IPS-20b (cell line): ENCODE measurements around the gene ANKRD6.
A peak's percentile ranks its signal among the peaks of the same experiment; 100 is the strongest.
"Not testable (repeated sequence)": the region's sequence is repeated elsewhere in the genome, so short reads cannot be mapped to it uniquely, and the experiment has no call there.

Experiments
- H3K27ac ChIP-seq: one replicate; pipeline ENCODE4 v1.5.1; 2013; ENCODE audit warnings: low read length
- H3K27me3 ChIP-seq: 2 replicates; pipeline ENCODE4 v1.6.1; 2013; ENCODE audit warnings: mild to moderate bottlenecking, low read length, inconsistent platforms; ENCODE audit not compliant: insufficient read depth
- H3K36me3 ChIP-seq: 2 replicates; pipeline ENCODE4 v1.6.1; 2013; ENCODE audit warnings: low read depth, mild to moderate bottlenecking, inconsistent platforms, low read length, moderate library complexity; ENCODE audit not compliant: insufficient read depth
- H3K4me1 ChIP-seq: 2 replicates; pipeline ENCODE4 v1.6.1; 2013; ENCODE audit warnings: mild to moderate bottlenecking, control low read depth, inconsistent platforms, low read length, moderate library complexity; ENCODE audit not compliant: insufficient read depth
- H3K4me3 ChIP-seq: 2 replicates; pipeline ENCODE4 v1.5.1; 2013; ENCODE audit warnings: mild to moderate bottlenecking, low read length, inconsistent platforms
- H3K9ac ChIP-seq: 2 replicates; pipeline ENCODE4 v1.6.1; 2013; ENCODE audit warnings: low read depth, mild to moderate bottlenecking, inconsistent platforms, low read length, moderate library complexity
- H3K9me3 ChIP-seq: 2 replicates; pipeline ENCODE4 v1.6.1; 2013; ENCODE audit warnings: mild to moderate bottlenecking, low read depth, low read length, inconsistent platforms; ENCODE audit not compliant: insufficient read depth

ANKRD6 gene

GRCh38 chr6:89432875-89433251 is at the start of gene ANKRD6:
ANKRD6 (plus strand) TSS chr6:89433152; CDS start chr6:89566977, 133,825 bp downstream.
- no peak within 1 kb of the TSS for H3K27ac ChIP-seq

DNA sequence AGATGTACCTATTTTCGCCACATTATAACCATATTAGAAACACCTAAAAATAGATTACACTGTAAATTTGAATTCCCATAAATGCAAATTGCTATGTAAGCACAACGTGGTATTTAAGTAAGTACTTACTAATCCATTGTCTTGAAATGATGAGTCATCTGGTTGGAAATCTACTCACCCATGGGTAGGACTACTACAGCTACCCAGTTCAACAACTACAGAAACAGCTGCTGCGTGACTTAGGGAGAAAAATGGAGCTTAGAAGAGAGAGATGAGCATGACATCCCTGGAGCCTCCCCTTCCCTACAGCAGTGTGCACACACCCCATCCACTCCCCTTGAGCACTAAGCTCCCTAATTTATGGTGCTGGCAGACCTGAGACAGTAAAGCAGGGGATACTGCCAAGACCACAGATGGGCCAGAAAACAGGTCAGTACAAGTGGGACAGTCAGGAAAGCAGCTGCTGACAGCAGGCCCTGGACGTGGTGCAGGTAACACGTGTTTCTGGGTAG is 47.7 kb upstream of the ANKRD6 start:
- H3K4me3 ChIP-seq: no peak overlapping the region
- H3K4me1 ChIP-seq: 0 out of 2 replicates have a peak, but pooled peaks cover 6% of the 10 kb centered on the region
- no peaks in the 10 kb centered on the region for H3K27me3 ChIP-seq
- no peak overlapping the region for H3K27ac ChIP-seq
- H3K9ac ChIP-seq: no peak overlapping the region
- no peaks in the 10 kb centered on the region for H3K36me3 ChIP-seq
- H3K9me3 ChIP-seq: no peaks in the 10 kb centered on the region

More at GRCh38 chr6:89432875-89433251, at the start of gene ANKRD6:
- Histone ChIP-seq H3K4me1 (peaks cover 7% of the 10 kb centered on the region; the same call in 1 of the 2 replicates), H3K27me3 (peaks cover 38% of the 10 kb centered on the region), H3K9ac (peak within 1 kb of the TSS; percentile 26; the same call in 1 of the 2 replicates), H3K4me3 (peak within 1 kb of the TSS; percentile 74), H3K9me3 (no peaks in the 10 kb centered on the region), H3K36me3 (no peaks in the 10 kb centered on the region)

DNA sequence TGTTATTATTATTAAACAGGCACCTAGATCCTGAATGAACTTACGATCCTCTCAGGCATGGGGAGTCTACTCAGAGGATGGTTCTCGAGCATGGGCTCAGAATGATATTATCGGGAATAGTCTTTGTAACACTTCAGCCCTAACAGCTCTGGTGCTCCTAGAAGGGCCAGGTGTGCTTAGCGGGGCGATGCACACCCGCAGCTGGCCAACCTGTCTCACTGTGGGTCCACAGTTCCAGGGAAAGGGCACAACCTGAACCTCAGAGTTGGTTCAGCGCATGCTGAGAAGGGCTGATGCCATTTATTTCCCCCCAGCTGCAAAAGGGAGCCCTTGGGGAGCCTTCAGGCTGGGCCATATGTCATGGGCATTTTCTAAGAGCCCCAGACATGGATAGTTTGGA is 47.1 kb upstream of the ANKRD6 start:
- Histone ChIP-seq H3K9ac (no peak overlapping the region), H3K27me3 (no peaks in the 10 kb centered on the region), H3K9me3 (no peaks in the 10 kb centered on the region), H3K4me1 (0 out of 2 replicates have a peak, but pooled peaks cover 6% of the 10 kb centered on the region), H3K27ac (no peak overlapping the region), H3K36me3 (no peaks in the 10 kb centered on the region), H3K4me3 (no peak overlapping the region)

- H3K27me3 ChIP-seq: no peaks in the 10 kb centered on the region
- no peak overlapping the region for H3K9ac ChIP-seq
- 0 out of 2 replicates have a peak, but pooled peaks cover 6% of the 10 kb centered on the region for H3K4me1 ChIP-seq
- no peak overlapping the region for H3K27ac ChIP-seq
- no peaks in the 10 kb centered on the region for H3K36me3 ChIP-seq
- H3K9me3 ChIP-seq: no peaks in the 10 kb centered on the region
- H3K4me3 ChIP-seq: no peak overlapping the region
These were observed 45.9 kb upstream of the ANKRD6 start for GRCh38 chr6:89386917-89387491.

DNA sequence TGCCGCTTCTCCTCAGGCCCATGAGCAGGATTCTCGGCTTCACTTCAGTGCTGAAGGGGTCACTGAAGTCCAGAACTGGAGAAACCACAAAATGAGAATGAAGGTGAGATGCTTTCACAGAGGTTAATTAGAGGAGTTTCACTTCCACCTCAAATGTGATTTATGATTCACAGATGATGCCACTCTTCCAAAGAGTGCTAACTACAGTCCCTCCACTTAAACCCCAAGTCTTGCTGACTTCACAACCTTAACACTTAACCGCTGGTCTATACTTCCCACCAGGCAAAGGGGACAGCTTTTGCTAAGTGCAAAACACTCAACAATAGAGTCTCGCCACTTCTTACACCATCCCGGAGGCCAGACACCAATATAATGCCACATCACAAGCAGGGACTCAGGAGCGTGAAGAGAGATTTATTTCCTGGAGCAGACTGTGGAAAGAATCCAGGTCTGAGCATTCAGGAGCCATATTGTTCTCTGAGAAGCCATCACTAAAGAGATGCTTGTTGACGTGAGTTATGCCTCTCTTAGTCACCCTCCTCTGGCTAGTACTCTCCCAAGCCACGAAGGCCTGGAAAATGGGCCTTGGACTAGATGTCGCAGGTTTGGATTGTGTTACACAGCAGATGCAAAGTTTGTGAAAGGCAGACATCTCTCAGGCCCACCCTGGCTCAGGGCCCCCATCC is 45.3 kb upstream of the ANKRD6 start:
- no peaks in the 10 kb centered on the region for H3K27me3 ChIP-seq
- no peak overlapping the region for H3K9ac ChIP-seq
- H3K36me3 ChIP-seq: no peaks in the 10 kb centered on the region
- H3K9me3 ChIP-seq: no peaks in the 10 kb centered on the region
- H3K27ac ChIP-seq: no peak overlapping the region
- H3K4me1 ChIP-seq: 0 out of 2 replicates have a peak, but pooled peaks cover 6% of the 10 kb centered on the region
- no peak overlapping the region for H3K4me3 ChIP-seq

GRCh38 chr6:89388846-89389245 is 44.1 kb upstream of the ANKRD6 start:
- 0 out of 2 replicates have a peak, but pooled peaks cover 6% of the 10 kb centered on the region for H3K4me1 ChIP-seq

DNA sequence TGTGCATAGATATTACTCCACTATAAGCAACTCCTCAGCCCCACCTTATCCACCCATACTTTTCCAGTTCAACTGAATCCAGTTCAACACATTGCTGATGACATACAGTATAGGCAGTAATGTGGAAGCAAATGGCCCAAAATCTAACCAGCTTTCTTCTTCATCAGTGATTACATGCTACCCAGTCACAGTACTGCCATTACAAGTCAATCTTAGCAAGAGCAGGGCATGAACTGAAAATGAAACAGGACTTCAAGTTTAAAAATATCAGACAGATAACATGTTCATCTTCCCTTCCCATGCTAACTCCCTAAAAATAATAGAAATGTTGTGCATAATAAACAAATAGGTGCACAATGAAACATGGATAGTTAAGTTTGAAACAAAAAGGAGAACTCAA is 40.1 kb upstream of the ANKRD6 start:
- H3K27me3 ChIP-seq: no peaks in the 10 kb centered on the region
- H3K4me3 ChIP-seq: no peak overlapping the region
- H3K9ac ChIP-seq: no peak overlapping the region
- H3K4me1 ChIP-seq: no peaks in the 10 kb centered on the region
- no peaks in the 10 kb centered on the region for H3K9me3 ChIP-seq
- no peak overlapping the region for H3K27ac ChIP-seq
- H3K36me3 ChIP-seq: no peaks in the 10 kb centered on the region

More at GRCh38 chr6:89388846-89389245, 44.1 kb upstream of the ANKRD6 start:
- Histone ChIP-seq H3K9ac (no peak overlapping the region), H3K9me3 (no peaks in the 10 kb centered on the region), H3K27ac (no peak overlapping the region), H3K36me3 (no peaks in the 10 kb centered on the region), H3K4me3 (no peak overlapping the region), H3K27me3 (no peaks in the 10 kb centered on the region)

DNA sequence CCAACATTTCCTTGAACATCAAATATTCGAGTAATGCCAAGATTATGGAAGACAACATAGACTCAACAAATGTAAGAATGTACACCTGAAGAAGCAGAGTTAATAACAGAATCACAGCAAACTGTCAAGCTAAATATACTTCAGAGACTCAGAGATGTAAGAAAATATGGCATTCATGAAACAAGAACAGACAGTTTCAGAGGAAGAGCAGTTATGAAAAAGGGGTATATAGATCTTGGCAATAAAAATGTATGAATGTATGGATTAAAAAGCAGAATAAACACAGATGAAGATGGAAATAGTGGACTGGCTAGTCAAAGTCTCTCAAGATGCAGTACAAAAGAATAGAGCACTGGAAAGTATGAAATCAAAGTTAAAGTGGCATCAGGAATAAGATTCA is 39.3 kb upstream of the ANKRD6 start:
- H3K9ac ChIP-seq: no peak overlapping the region
- H3K36me3 ChIP-seq: no peaks in the 10 kb centered on the region
- H3K27me3 ChIP-seq: no peaks in the 10 kb centered on the region
- H3K4me1 ChIP-seq: no peaks in the 10 kb centered on the region
- H3K27ac ChIP-seq: no peak overlapping the region
- H3K9me3 ChIP-seq: no peaks in the 10 kb centered on the region
- H3K4me3 ChIP-seq: no peak overlapping the region

DNA sequence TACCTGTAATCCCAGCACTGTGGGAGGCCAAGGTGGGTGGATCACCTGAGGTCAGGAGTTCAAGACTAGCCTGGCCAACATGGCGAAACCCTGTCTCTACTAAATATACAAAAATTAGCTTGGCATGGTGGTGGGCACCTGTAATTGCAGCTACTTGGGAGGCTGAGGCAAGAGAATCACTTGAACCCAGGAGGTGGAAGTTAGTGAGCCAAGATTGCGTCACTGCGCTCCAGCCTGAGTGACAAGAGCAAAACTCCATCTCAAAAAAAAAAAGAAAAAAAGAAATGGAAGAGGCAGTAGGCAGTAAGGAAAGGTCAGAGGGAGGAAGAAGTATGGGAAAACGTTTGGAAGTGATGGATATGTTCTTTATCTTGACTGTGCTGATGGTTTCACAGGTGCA is 35.1 kb upstream of the ANKRD6 start:
- H3K36me3 ChIP-seq, H3K4me1 ChIP-seq, H3K4me3 ChIP-seq, H3K9ac ChIP-seq, H3K27me3 ChIP-seq, H3K27ac ChIP-seq, H3K9me3 ChIP-seq: not testable (repeated sequence)

GRCh38 chr6:89398762-89399525 is 34.0 kb upstream of the ANKRD6 start:
- Histone ChIP-seq H3K36me3 (no peaks in the 10 kb centered on the region), H3K9ac (no peak overlapping the region)

DNA sequence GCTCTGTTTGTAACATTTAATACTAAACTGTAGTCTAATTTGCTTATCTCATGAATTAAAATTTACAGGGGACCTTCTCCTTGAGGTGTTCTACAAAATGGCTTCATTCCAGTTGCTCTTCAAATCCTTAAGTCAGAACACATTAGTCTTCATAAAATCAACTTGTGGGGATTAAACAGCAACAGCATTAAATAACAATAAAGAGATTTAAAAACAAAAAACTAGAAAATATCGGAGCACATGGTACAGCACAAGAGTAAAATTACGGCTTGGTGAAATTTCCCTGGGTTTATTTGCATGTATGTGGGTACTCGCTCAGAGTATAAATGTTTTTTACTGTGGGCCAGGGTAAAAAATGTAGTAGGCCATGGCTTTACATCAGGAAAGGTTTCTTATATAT is 32.9 kb upstream of the ANKRD6 start:
- Histone ChIP-seq H3K27me3 (no peaks in the 10 kb centered on the region), H3K36me3 (no peaks in the 10 kb centered on the region), H3K27ac (no peak overlapping the region), H3K4me1 (no peaks in the 10 kb centered on the region; the same call in 1 of the 2 replicates), H3K9ac (no peak overlapping the region), H3K9me3 (no peaks in the 10 kb centered on the region), H3K4me3 (no peak overlapping the region)

More at GRCh38 chr6:89398762-89399525, 34.0 kb upstream of the ANKRD6 start:
- Histone ChIP-seq H3K27me3 (no peaks in the 10 kb centered on the region), H3K4me1 (no peaks in the 10 kb centered on the region), H3K27ac (no peak overlapping the region), H3K9me3 (no peaks in the 10 kb centered on the region), H3K4me3 (no peak overlapping the region)
